Type B pancreatic cell (in vitro differentiated cells): Measurements from ENCODE around the gene SPG21. TPM values are rescaled to one million over a fixed set of nuclear protein-coding genes. Genes with fewer than 3 reads are reported as not detected.

ENCODE experiments used
- DNase-seq: peaks from one replicate; pipeline ENCODE4 v3.0.0; 2021; ENCODE audit warnings: mixed read lengths; ENCODE audit not compliant: unreplicated experiment; ENCODE audit errors: extremely low spot score
- H3K27ac Mint-ChIP-seq: 2 replicates; pipeline ENCODE4 v1.8.0; 2021; ENCODE audit warnings: mild to moderate bottlenecking, mixed read lengths
- H3K27me3 Mint-ChIP-seq: 2 replicates; pipeline ENCODE4 v1.8.0; 2021; ENCODE audit warnings: mixed read lengths
- H3K36me3 Mint-ChIP-seq: 2 replicates; pipeline ENCODE4 v1.8.0; 2021; ENCODE audit warnings: mixed read lengths
- H3K4me1 Mint-ChIP-seq: one replicate; pipeline ENCODE4 v1.8.0; 2021; ENCODE audit warnings: mixed read lengths; ENCODE audit not compliant: unreplicated experiment
- H3K4me3 Mint-ChIP-seq: 2 replicates; pipeline ENCODE4 v1.8.0; 2021; ENCODE audit warnings: mild to moderate bottlenecking, mixed read lengths
- H3K9me3 Mint-ChIP-seq: 2 replicates; pipeline ENCODE4 v1.8.0; 2021; ENCODE audit warnings: mixed read lengths
- CTCF ChIP-seq: fragments of 200-600 bp; sonication (generic); conservative IDR thresholded peaks from 2 replicates; pipeline ENCODE4 v1.5.0; 2021; ENCODE audit warnings: antibody characterized with exemption, mild to moderate bottlenecking
- total RNA-seq: library from RNA; stranded (reverse); gene quantifications from 2 replicates; pipeline ENCODE4 v1.2.1, GENCODE V29; 2021; ENCODE audit warnings: low replicate concordance

Gene SPG21
- total RNA-seq, 1 donor from 2014 or later, result 80.7 TPM

GRCh38 chr15:64943512-64944225, 46.0 kb downstream of the SPG21 start:
- Mint-ChIP-seq H3K9me3 (no peaks in the 10 kb centered on the region), H3K4me3 (no peak overlapping the region), H3K36me3 (no peaks in the 10 kb centered on the region), H3K27ac (no peak overlapping the region), H3K27me3 (no peaks in the 10 kb centered on the region), H3K4me1 (no peaks in the 10 kb centered on the region)
- peak; percentile 54 for DNase-seq
- no peak for TF ChIP-seq CTCF

GRCh38 chr15:64942356-64942755, 47.4 kb downstream of the SPG21 start:
- DNase-seq, result peak; percentile 53
- Mint-ChIP-seq H3K4me3 (no peak overlapping the region), H3K27me3 (no peaks in the 10 kb centered on the region), H3K4me1 (no peaks in the 10 kb centered on the region), H3K27ac (no peak overlapping the region), H3K36me3 (no peaks in the 10 kb centered on the region), H3K9me3 (no peaks in the 10 kb centered on the region)
- TF ChIP-seq CTCF, result no peak

- Mint-ChIP-seq H3K4me1 (no peaks in the 10 kb centered on the region), H3K36me3 (no peaks in the 10 kb centered on the region), H3K9me3 (no peaks in the 10 kb centered on the region), H3K27ac (no peak overlapping the region), H3K4me3 (no peak overlapping the region), H3K27me3 (no peaks in the 10 kb centered on the region)
- DNase-seq, result peak; percentile 6
- no peak for TF ChIP-seq CTCF
Observed at GRCh38 chr15:64938192-64938591, 51.5 kb downstream of the SPG21 start.

GRCh38 chr15:64934023-64934422, 55.7 kb downstream of the SPG21 start:
- H3K9me3 Mint-ChIP-seq, result no peaks in the 10 kb centered on the region
- TF ChIP-seq CTCF, result no peak
- no peak overlapping the region for H3K4me3 Mint-ChIP-seq
- no peak overlapping the region for H3K27ac Mint-ChIP-seq
- H3K36me3 Mint-ChIP-seq, result no peaks in the 10 kb centered on the region
- no peaks in the 10 kb centered on the region for H3K4me1 Mint-ChIP-seq
- DNase-seq, result peak; percentile 39
- H3K27me3 Mint-ChIP-seq, result no peaks in the 10 kb centered on the region

- H3K4me3 Mint-ChIP-seq, result no peak overlapping the region
- no peak overlapping the region for H3K27ac Mint-ChIP-seq
- peaks cover 7% of the 10 kb centered on the region for H3K4me1 Mint-ChIP-seq
- peak; percentile 52 for DNase-seq
- no peaks in the 10 kb centered on the region for H3K36me3 Mint-ChIP-seq
- TF ChIP-seq CTCF, result no peak
- no peaks in the 10 kb centered on the region for H3K27me3 Mint-ChIP-seq
- H3K9me3 Mint-ChIP-seq, result no peaks in the 10 kb centered on the region
Observed at GRCh38 chr15:64931381-64931780, 58.3 kb downstream of the SPG21 start.
